K562 (cell line): ENCODE results near the gene GNS. TPM values are rescaled to one million over a fixed set of nuclear protein-coding genes. Genes with fewer than 3 reads are reported as not detected.

Experiments used
- ATAC-seq: fragments of 200-7000 bp; cut with Tn5 transposase; 3 replicates; pipeline ENCODE4 v1.9.1; 2020; ENCODE audit warnings: moderate library complexity
- BruUV-seq: library from RNA; stranded (reverse); fragments of 400-500 nt; replicated peaks from 2 replicates; lab custom pipeline; 2021; lab: Mats Ljungman, UMichigan
- CTCF ChIA-PET: fragments of 300-600 bp; formaldehyde crosslinking; extraction: SDS; loops from one replicate; lab custom pipeline; 2021; ENCODE audit warnings: low intra/inter-chr PET ratio; lab: Yijun Ruan, JAX
- POLR2A ChIA-PET: fragments of 300-600, 350-650 bp; sonication (Branson Sonifier 250); formaldehyde crosslinking; extraction: SDS; loops from one replicate; lab custom pipeline; 2021; ENCODE audit warnings: antibody characterized with exemption, inconsistent platforms; lab: Yijun Ruan, JAX
- DNase-seq, 4 experiments: peaks; one replicate each; pipeline versions ENCODE4 v3.0.0 to v3.0.0-alpha.2; 2011 to 2018; ENCODE audit warnings: low spot score in 3 of 4, mixed read lengths in 3 of 4; ENCODE audit errors: extremely low read depth in 1 of 4
- FAIRE-seq: peaks from 2 replicates; lab custom pipeline; 2011; peaks lifted over from hg19 to GRCh38; lab: Jason Lieb, UNC
- H2AFZ ChIP-seq: 2 replicates; pipeline ENCODE4 v1.6.0; 2011; ENCODE audit warnings: low read depth, low read length, control low read depth, inconsistent platforms
- H3K27ac ChIP-seq: fragments of 200-600 bp; 3 replicates; pipeline ENCODE4 v1.8.0; 2011; ENCODE audit warnings: low read depth, mild to moderate bottlenecking, control low read depth, inconsistent platforms, low read length, moderate library complexity, mixed read lengths; ENCODE audit errors: extremely low read depth
- H3K27me3 ChIP-seq, 2 experiments: fragments of 300-600 bp in 1 of 2; 2 replicates in 1 of 2; 3 replicates in 1 of 2; pipeline versions ENCODE4 v1.6.0 to v1.8.0; 2011; ENCODE audit warnings: inconsistent platforms in 2 of 2, low read length in 2 of 2, mild to moderate bottlenecking in 1 of 2, mixed read lengths in 1 of 2, moderate library complexity in 1 of 2; ENCODE audit not compliant: control insufficient read depth in 2 of 2, insufficient read depth in 2 of 2
- H3K36me3 ChIP-seq: fragments of 300-600 bp; 3 replicates; pipeline ENCODE4 v1.8.0; 2011; ENCODE audit warnings: mild to moderate bottlenecking, low read length, inconsistent platforms; ENCODE audit not compliant: control insufficient read depth, insufficient read depth
- H3K4me1 ChIP-seq, 2 experiments: fragments of 200-600 bp in 1 of 2; replicated peaks in 1 of 2; 2 replicates in 1 of 2; 3 replicates in 1 of 2; pipeline versions ENCODE4 v1.5.1 to v1.8.0; 2011; ENCODE audit warnings: inconsistent platforms in 2 of 2, low read length in 2 of 2, mild to moderate bottlenecking in 1 of 2, mixed read lengths in 1 of 2, moderate library complexity in 1 of 2; ENCODE audit not compliant: control insufficient read depth in 2 of 2, insufficient read depth in 2 of 2
- H3K4me2 ChIP-seq: 2 replicates; pipeline ENCODE4 v1.6.1; 2011; ENCODE audit warnings: low read length, control low read depth, inconsistent platforms, mixed read lengths; ENCODE audit not compliant: insufficient read depth
- H3K4me3 ChIP-seq: fragments of 200-600 bp; sonication (generic), shearing (Covaris generic); 2 replicates; pipeline ENCODE4 v1.5.1; 2016; ENCODE audit warnings: control low read depth, inconsistent platforms
- H3K79me2 ChIP-seq: fragments of 200-600 bp; 3 replicates; pipeline ENCODE4 v1.8.0; 2011; ENCODE audit warnings: low read length, inconsistent platforms; ENCODE audit not compliant: control insufficient read depth, insufficient read depth
- H3K9ac ChIP-seq, 2 experiments: 2 replicates each; pipeline versions ENCODE4 v1.6.0 to v1.6.1; 2011; ENCODE audit warnings: low read depth in 2 of 2, low read length in 2 of 2, control low read depth in 1 of 2, inconsistent platforms in 1 of 2, mild to moderate bottlenecking in 1 of 2, mixed read lengths in 1 of 2; ENCODE audit not compliant: insufficient read depth in 1 of 2
- H3K9me1 ChIP-seq: one replicate; pipeline ENCODE4 v1.6.0; 2011; ENCODE audit warnings: inconsistent platforms, mild to moderate bottlenecking, low read length, moderate library complexity; ENCODE audit not compliant: control insufficient read depth, insufficient read depth
- H3K9me3 ChIP-seq: replicated peaks from 2 replicates; pipeline ENCODE4 v1.5.1; 2011; ENCODE audit warnings: low read depth, low read length, inconsistent platforms; ENCODE audit not compliant: control insufficient read depth, insufficient read depth
- H4K20me1 ChIP-seq: replicated peaks from 2 replicates; pipeline ENCODE4 v1.6.1; 2011; ENCODE audit warnings: low read length, inconsistent platforms, mixed read lengths; ENCODE audit not compliant: control insufficient read depth, insufficient read depth
- CCNT2 ChIP-seq: IDR thresholded peaks from 2 replicates; pipeline ENCODE4 v1.6.1; 2011; ENCODE audit warnings: borderline replicate concordance, low read depth, mild to moderate bottlenecking, moderate library complexity, mixed read lengths, low read length; ENCODE audit not compliant: insufficient read length; ENCODE audit errors: extremely low read depth
- FOXP1 ChIP-seq: sonication (generic); formaldehyde crosslinking; IDR thresholded peaks from 2 replicates; pipeline ENCODE4 v1.8.0; 2022; ENCODE audit warnings: mild to moderate bottlenecking, missing genetic modification reagents
- GABPB1 ChIP-seq: sonication (generic); formaldehyde crosslinking; IDR thresholded peaks from 2 replicates; pipeline ENCODE4 v1.8.0; 2022; ENCODE audit warnings: mild to moderate bottlenecking, missing genetic modification reagents
- GATAD2A ChIP-seq: fragments of 450-650 bp; IDR thresholded peaks from 2 replicates; pipeline ENCODE4 v1.6.1; 2017
- HDAC1 ChIP-seq, 2 experiments: fragments of 450-650 bp; IDR thresholded peaks; 2 replicates each; pipeline ENCODE4 v1.6.1; 2016 to 2017; ENCODE audit warnings: inconsistent platforms in 1 of 2, mild to moderate bottlenecking in 1 of 2, moderate library complexity in 1 of 2
- NFRKB ChIP-seq: fragments of 450-650 bp; IDR thresholded peaks from 2 replicates; pipeline ENCODE4 v1.6.1; 2016; ENCODE audit warnings: low read depth
- NFYB ChIP-seq: IDR thresholded peaks from 2 replicates; pipeline ENCODE4 v1.6.1; 2011; ENCODE audit warnings: mild to moderate bottlenecking, moderate library complexity; ENCODE audit not compliant: insufficient read length; ENCODE audit errors: extremely low read depth
- NR2C1 ChIP-seq, 2 experiments: fragments of 450-650 bp; IDR thresholded peaks; 2 replicates each; pipeline ENCODE4 v1.6.1; 2017; ENCODE audit warnings: mild to moderate bottlenecking in 2 of 2, antibody characterized with exemption in 1 of 2, inconsistent platforms in 1 of 2, missing compliant biosample characterization in 1 of 2, missing genetic modification characterization in 1 of 2
- NR4A1 ChIP-seq, 2 experiments: fragments of 250-450 bp in 1 of 2; fragments of 450-650 bp in 1 of 2; sonication (Bioruptor Pico) in 1 of 2; IDR thresholded peaks; 2 replicates each; pipeline versions ENCODE4 v1.4.0 to v1.6.1; 2016 to 2020; ENCODE audit warnings: mild to moderate bottlenecking in 2 of 2, missing compliant biosample characterization in 1 of 2, missing genetic modification characterization in 1 of 2, moderate library complexity in 1 of 2
- PPARD ChIP-seq: fragments of 250-450 bp; sonication (Bioruptor Pico); IDR thresholded peaks from 2 replicates; pipeline ENCODE4 v1.8.0; 2022; ENCODE audit warnings: inconsistent platforms, mild to moderate bottlenecking, moderate library complexity
- TAF15 ChIP-seq: fragments of 200-400 bp; formaldehyde crosslinking; IDR thresholded peaks from 2 replicates; pipeline ENCODE4 v1.6.1; 2017; ENCODE audit warnings: mild to moderate bottlenecking, low read depth, low read length, moderate library complexity
- ZNF274 ChIP-seq: IDR thresholded peaks from 2 replicates; pipeline ENCODE4 v1.6.1; 2011; ENCODE audit warnings: low read depth, mild to moderate bottlenecking, low read length, moderate library complexity, borderline replicate concordance
- ZNF431 ChIP-seq: sonication (generic); formaldehyde crosslinking; IDR thresholded peaks from 2 replicates; pipeline ENCODE4 v1.8.0; 2022; ENCODE audit warnings: mild to moderate bottlenecking, missing genetic modification reagents
- ZNF592 ChIP-seq: fragments of 450-650 bp; IDR thresholded peaks from 2 replicates; pipeline ENCODE4 v1.6.1; 2017; ENCODE audit warnings: antibody characterized with exemption, mild to moderate bottlenecking
- WGBS: fragments of 100-300 bp; shearing (Covaris generic); methylation state at CpG from one replicate; pipeline ENCODE4 v1.1.6; 2016; ENCODE audit warnings: low coverage, mixed read lengths; ENCODE audit not compliant: insufficient coverage; ENCODE audit errors: missing lambda C conversion rate; 5-methylcytosine and 5-hydroxymethylcytosine counted together
- in situ Hi-C: fragments of 300-500 bp; cut with MboI; formaldehyde crosslinking; loops from 4 replicates; pipeline ENCODE4 v1.15.0; 2018; ENCODE audit warnings: inconsistent platforms, mixed read lengths
- intact Hi-C: fragments of 100-400 bp; cut with micrococcal nuclease; formaldehyde crosslinking; loops from 2 replicates; pipeline ENCODE4 v1.14.2; 2022
- polyA plus RNA-seq, 8 experiments: library from polyadenylated mRNA; depleted of rRNA in 4 of 8; stranded (reverse) in 5 of 8; unstranded in 3 of 8; fragments of >200 nt; fragmentation: Nextera tagmentation in 2 of 8; fragmentation: Illumina TruSeq in 1 of 8; extraction: Ambion mirVana in 2 of 8; extraction: Trizol in 1 of 8; gene quantifications; 2 replicates each; pipeline versions ENCODE4 v1.2.1 to v1.2.3, GENCODE V29; 2011 to 2014; ENCODE audit warnings: inconsistent platforms in 1 of 8, missing spikeins in 1 of 8
- total RNA-seq, 7 experiments: library from RNA; depleted of rRNA in 6 of 7; stranded (reverse); fragments of >200 nt in 6 of 7; fragmentation: Illumina TruSeq in 2 of 7; extraction: Trizol in 2 of 7; gene quantifications; 2 replicates each; pipeline versions ENCODE4 v1.2.1 to v1.2.3, GENCODE V29; 2011 to 2021; ENCODE audit warnings: low replicate concordance in 1 of 7

Gene GNS
- total and polyA plus RNA-seq, 9 of the 15 experiments (the other 6 are each of a cell fraction or from before 2014, with no cell fraction given), result 4.6 to 30.3 (median 18.9) TPM

GRCh38 chr12:64707362-64707761 lies 51.8 kb downstream of the GNS start (continued):
- TF ChIP-seq ZNF592 (no peak), HDAC1 (IDR thresholded peaks at IDR 0.05) (no peak), TAF15 (no peak), GABPB1 (no peak), ZNF431 (CRISPR knock-in tag) (no peak)

- intact Hi-C loops, result no loop called here
- Histone ChIP-seq H3K79me2 (no peaks in the 10 kb centered on the region), H3K36me3 (0 out of 3 replicates have a peak, but pooled peaks cover 4% of the 10 kb centered on the region), H4K20me1 (no peaks in the 10 kb centered on the region), H3K27ac (no peak overlapping the region), H3K4me3 (no peak overlapping the region), H3K9me1 (no peaks in the 10 kb centered on the region), H2AFZ (no peak overlapping the region), H3K4me1 (no peaks in the 10 kb centered on the region), H3K27me3 (no peaks in the 10 kb centered on the region), H3K9me3 (no peaks in the 10 kb centered on the region), H3K4me2 (no peak overlapping the region), H3K9ac (no peak overlapping the region)
- in situ Hi-C loops, result no loop called here
- ChIA-PET POLR2A (interaction anchor here (1.2 to 1.7 kb wide), 2 partner anchors 9 to 14 kb away, joined by 4 to 6 read pairs; no protein-coding TSS in a partner anchor), CTCF (no interaction called here)
- BruUV-seq, result no TSS peak
- FAIRE-seq (no peak), DNase-seq (no peak), ATAC-seq (no peak)
- whole genome bisulfite sequencing, result 46% methylated on average over 3 of the region's 5 CpGs
- TF ChIP-seq PPARD (CRISPR knock-in tag) (no peak), NFRKB (no peak), NR4A1 (CRISPR knock-in tag; IDR thresholded peaks at IDR 0.05) (no peak), NR4A1 (tag; IDR thresholded peaks at IDR 0.05) (no peak), ZNF274 (no peak), FOXP1 (CRISPR knock-in tag) (no peak), NR2C1 (IDR thresholded peaks at IDR 0.05) (no peak), NR2C1 (tag; IDR thresholded peaks at IDR 0.05) (no peak), NFYB (no peak), CCNT2 (no peak), GATAD2A (no peak)
Measured at GRCh38 chr12:64706857-64707256, 52.3 kb downstream of the GNS start.
